HCT116 (cell line): ENCODE data around the gene TMEM106C. TPM values are rescaled to one million over a fixed set of nuclear protein-coding genes. Genes with fewer than 3 reads are reported as not detected.

Source experiments
- ATAC-seq: fragments of 200-7000 bp; cut with Tn5 transposase; 2 replicates; pipeline ENCODE4 v1.9.1; 2020; ENCODE audit warnings: mild to moderate bottlenecking, moderate library complexity
- BruUV-seq: library from RNA; stranded (reverse); fragments of 400-500 nt; replicated peaks from 2 replicates; lab custom pipeline; 2021; lab: Mats Ljungman, UMichigan
- CTCF ChIA-PET: fragments of 300-600 bp; sonication (Branson Sonifier 250); formaldehyde crosslinking; loops from one replicate; lab custom pipeline; 2021; ENCODE audit warnings: antibody characterized with exemption; lab: Charles Lee
- POLR2A ChIA-PET: fragments of 300-600, 350-600 bp; sonication (Branson Sonifier 250); formaldehyde crosslinking; loops from one replicate; lab custom pipeline; 2021; ENCODE audit warnings: antibody characterized with exemption; lab: Charles Lee
- RAD21 ChIA-PET, 2 experiments: fragments of 300-600 bp; sonication (Branson Sonifier 250); formaldehyde crosslinking; loops; one replicate each; lab custom pipeline; 2023; ENCODE audit warnings: low total read pairs in 2 of 2; ENCODE audit not compliant: uncharacterized antibody in 2 of 2, unreplicated experiment in 2 of 2, low non-redundant PET in 1 of 2; lab: Charles Lee
- DNase-seq: peaks from one replicate; pipeline ENCODE4 v3.0.0-alpha.2; 2010; ENCODE audit warnings: low read depth, low spot score
- H2AFZ ChIP-seq: fragments of 200-600 bp; shearing (Covaris generic), sonication (generic); 2 replicates; pipeline ENCODE4 v1.6.1; 2017; ENCODE audit warnings: low read depth, mixed run types, mixed read lengths, antibody characterized with exemption, low read length; ENCODE audit not compliant: poor library complexity, severe bottlenecking
- H3K27ac ChIP-seq: 2 replicates; pipeline ENCODE4 v1.5.1; 2012; ENCODE audit warnings: low read depth, low read length
- H3K27me3 ChIP-seq: fragments of 200-600 bp; sonication (generic); 2 replicates; pipeline ENCODE4 v1.6.1; 2016; ENCODE audit warnings: mixed run types, low read length, mixed read lengths; ENCODE audit not compliant: insufficient read depth
- H3K36me3 ChIP-seq, 2 experiments: fragments of 200-500 bp in 1 of 2; fragments of 200-600 bp in 1 of 2; sonication (Bioruptor generic) in 1 of 2; sonication (generic) in 1 of 2; 2 replicates each; pipeline versions ENCODE4 v1.5.1 to v1.6.1; 2014 to 2016; ENCODE audit warnings: low read length in 2 of 2, inconsistent platforms in 1 of 2, mixed read lengths in 1 of 2, mixed run types in 1 of 2; ENCODE audit not compliant: insufficient read depth in 2 of 2, control insufficient read depth in 1 of 2
- H3K4me1 ChIP-seq, 2 experiments: fragments of 200-600 bp in 1 of 2; sonication (generic) in 1 of 2; 2 replicates each; pipeline versions ENCODE4 v1.5.1 to v1.6.1; 2012 to 2017; ENCODE audit warnings: low read length in 2 of 2, inconsistent platforms in 1 of 2, mild to moderate bottlenecking in 1 of 2, mixed read lengths in 1 of 2, mixed run types in 1 of 2, moderate library complexity in 1 of 2; ENCODE audit not compliant: insufficient read depth in 2 of 2, control insufficient read depth in 1 of 2
- H3K4me2 ChIP-seq: fragments of 200-600 bp; sonication (generic); 2 replicates; pipeline ENCODE4 v1.6.1; 2017; ENCODE audit warnings: mixed run types, low read length, mixed read lengths
- H3K4me3 ChIP-seq, 2 experiments: fragments of 200-600 bp in 1 of 2; sonication (generic) in 1 of 2; replicated peaks in 1 of 2; 2 replicates each; pipeline ENCODE4 v1.5.1; 2011 to 2016; ENCODE audit warnings: low read length in 2 of 2, control low read depth in 1 of 2, low read depth in 1 of 2, mild to moderate bottlenecking in 1 of 2, mixed read lengths in 1 of 2, mixed run types in 1 of 2
- H3K79me2 ChIP-seq: fragments of 200-600 bp; sonication (generic); 2 replicates; pipeline ENCODE4 v1.6.1; 2017; ENCODE audit warnings: mild to moderate bottlenecking, mixed run types, low read length, moderate library complexity, mixed read lengths; ENCODE audit not compliant: insufficient read depth
- H3K9ac ChIP-seq: fragments of 200-600 bp; sonication (generic); 2 replicates; pipeline ENCODE4 v1.6.1; 2016; ENCODE audit warnings: low read length, mixed read lengths
- H3K9me2 ChIP-seq: fragments of 200-600 bp; sonication (generic), shearing (Covaris generic); 2 replicates; pipeline ENCODE4 v1.6.1; 2017; ENCODE audit warnings: mixed run types, mild to moderate bottlenecking, moderate library complexity; ENCODE audit not compliant: insufficient read depth
- H3K9me3 ChIP-seq, 2 experiments: fragments of 200-500 bp in 1 of 2; fragments of 200-600 bp in 1 of 2; sonication (Bioruptor generic) in 1 of 2; sonication (generic) in 1 of 2; 2 replicates each; pipeline ENCODE4 v1.6.1; 2014 to 2017; ENCODE audit warnings: low read length in 2 of 2, mixed read lengths in 2 of 2, inconsistent platforms in 1 of 2, low read depth in 1 of 2, mild to moderate bottlenecking in 1 of 2, mixed run types in 1 of 2, moderate library complexity in 1 of 2; ENCODE audit not compliant: control insufficient read depth in 1 of 2, insufficient read depth in 1 of 2
- H4K20me1 ChIP-seq: fragments of 200-600 bp; sonication (generic), shearing (Covaris generic); 2 replicates; pipeline ENCODE4 v1.6.1; 2017; ENCODE audit warnings: mixed run types, mild to moderate bottlenecking, moderate library complexity; ENCODE audit not compliant: insufficient read depth
- ATF3 ChIP-seq: IDR thresholded peaks from 2 replicates; pipeline ENCODE4 v1.6.1; 2012
- CEBPB ChIP-seq: IDR thresholded peaks from 2 replicates; pipeline ENCODE4 v1.6.1; 2012; ENCODE audit warnings: low read depth
- CTCF ChIP-seq, 3 experiments: fragments of 200-600 bp in 1 of 3; sonication (generic) in 1 of 3; IDR thresholded peaks in 2 of 3; conservative IDR thresholded peaks in 1 of 3; 2 replicates each; pipeline ENCODE4 v1.5.1; 2012 to 2017; ENCODE audit warnings: low read depth in 2 of 3, low read length in 2 of 3, antibody characterized with exemption in 1 of 3, borderline replicate concordance in 1 of 3, control low read depth in 1 of 3, mild to moderate bottlenecking in 1 of 3, mixed read lengths in 1 of 3, mixed run types in 1 of 3, moderate library complexity in 1 of 3; ENCODE audit not compliant: insufficient read depth in 1 of 3
- ELF1 ChIP-seq: IDR thresholded peaks from 2 replicates; pipeline ENCODE4 v1.6.1; 2012; ENCODE audit warnings: low read depth, borderline replicate concordance
- EZH2phosphoT487 ChIP-seq: fragments of 200-600 bp; IDR thresholded peaks from 2 replicates; pipeline ENCODE4 v1.6.1; 2018; ENCODE audit warnings: antibody characterized with exemption, borderline replicate concordance
- JUND ChIP-seq: IDR thresholded peaks from 2 replicates; pipeline ENCODE4 v1.6.1; 2012
- MAX ChIP-seq: IDR thresholded peaks from 2 replicates; pipeline ENCODE4 v1.6.1; 2012
- POLR2A ChIP-seq: IDR thresholded peaks from 2 replicates; pipeline ENCODE4 v1.7.0; 2011; ENCODE audit warnings: borderline replicate concordance; ENCODE audit not compliant: insufficient read depth, insufficient read length; ENCODE audit errors: extremely low read depth
- POLR2AphosphoS5 ChIP-seq: IDR thresholded peaks from 2 replicates; pipeline ENCODE4 v1.6.1; 2011; ENCODE audit warnings: mild to moderate bottlenecking, low read depth, low read length, moderate library complexity
- RAD21 ChIP-seq: IDR thresholded peaks from 2 replicates; pipeline ENCODE4 v1.6.1; 2012; ENCODE audit warnings: low read depth, mild to moderate bottlenecking
- REST ChIP-seq: IDR thresholded peaks from 2 replicates; pipeline ENCODE4 v1.6.1; 2012; ENCODE audit warnings: low read depth
- SIN3A ChIP-seq: IDR thresholded peaks from 2 replicates; pipeline ENCODE4 v1.6.1; 2012; ENCODE audit warnings: low read depth
- SP1 ChIP-seq: IDR thresholded peaks from 2 replicates; pipeline ENCODE4 v1.6.1; 2012; ENCODE audit warnings: low read depth
- TCF7L2 ChIP-seq: IDR thresholded peaks from 2 replicates; pipeline ENCODE4 v1.7.0; 2011; ENCODE audit warnings: borderline replicate concordance, inconsistent platforms; ENCODE audit not compliant: insufficient read depth, insufficient read length; ENCODE audit errors: extremely low read depth
- YY1 ChIP-seq: IDR thresholded peaks from 2 replicates; pipeline ENCODE4 v1.6.1; 2011; ENCODE audit warnings: low read length, low read depth, moderate library complexity, mild to moderate bottlenecking; ENCODE audit not compliant: insufficient replicate concordance; ENCODE audit errors: extremely low read depth
- ZFX ChIP-seq: fragments of 450-650 bp; IDR thresholded peaks from 2 replicates; pipeline ENCODE4 v1.6.1; 2017
- intact Hi-C: fragments of 100-400 bp; cut with micrococcal nuclease; formaldehyde crosslinking; loops from 2 replicates; pipeline ENCODE4 v1.10.0; 2022
- total RNA-seq: library from RNA; stranded (reverse); gene quantifications from one replicate; pipeline ENCODE4 v1.2.1, GENCODE V29; 2021; ENCODE audit not compliant: unreplicated experiment

TMEM106C gene
- total RNA-seq, 1 experiment from 2014 or later = 94.7 TPM

- Histone ChIP-seq H3K9me3 (no peaks in the 10 kb centered on the region), H4K20me1 (no peaks in the 10 kb centered on the region), H3K4me1 (peaks cover 4 to 44% of the 10 kb centered on the region in 2 experiments; a peak in 3 of 4 replicates), H3K27ac (no peak overlapping the region), H3K27me3 (no peaks in the 10 kb centered on the region), H2AFZ (no peak overlapping the region), H3K9me2 (no peaks in the 10 kb centered on the region), H3K4me2 (no peak overlapping the region), H3K79me2 (no peaks in the 10 kb centered on the region), H3K4me3 (no peak overlapping the region), H3K9ac (no peak overlapping the region), H3K36me3 (no peaks in the 10 kb centered on the region)
- intact Hi-C loops = loop anchor here (10.0 kb wide), 1 partner anchor 218 kb away; no protein-coding TSS in a partner anchor
- CTCF ChIA-PET = interaction anchor here (1.2 to 1.5 kb wide), 2 partner anchors 108 to 203 kb away, joined by 3 read pairs; no protein-coding TSS in a partner anchor
- no peak for DNase-seq
- ATAC-seq = no peak
- RAD21 ChIA-PET = no interaction called here
- no peak for TF ChIP-seq JUND
- TF ChIP-seq YY1 = no peak
- no peak for TF ChIP-seq SIN3A
- no peak for TF ChIP-seq REST
- TF ChIP-seq ELF1 = no peak
- TF ChIP-seq CTCF (IDR thresholded peaks at IDR 0.05 in 2 of 3, conservative IDR thresholded peaks at IDR 0.05 in 1 of 3; ENCODE audit: borderline replicate concordance in 1 of 3, insufficient read depth in 1 of 3, low read depth in 2 of 3, low read length in 2 of 3) = no peak
- no peak for TF ChIP-seq TCF7L2
- TF ChIP-seq ATF3 = no peak
- no peak for TF ChIP-seq POLR2AphosphoS5
- TF ChIP-seq CEBPB = no peak
- TF ChIP-seq RAD21 = no peak
- no peak for TF ChIP-seq EZH2phosphoT487
- no peak for TF ChIP-seq ZFX
- TF ChIP-seq POLR2A = no peak
- no peak for TF ChIP-seq MAX
- no peak for TF ChIP-seq SP1
- POLR2A ChIA-PET = interaction anchor here (1.5 kb wide), 1 partner anchor 41 kb away, joined by 5 read pairs; the partner anchor contains the start of gene VDR
- no TSS peak for BruUV-seq
Observed at GRCh38 chr12:47946413-47947323, 16.7 kb upstream of the TMEM106C start.
